ENCODE results near the gene ARHGEF2.
"Not testable (repeated sequence)": the region's sequence is repeated elsewhere in the genome, so short reads cannot be mapped to it uniquely, and the experiment has no call there.

Gene ARHGEF2

GRCh38 chr1:155996166-155996565 lies 17.8 kb upstream of the ARHGEF2 start:
- H3K4me3 ChIP-seq (ENCODE audit: control insufficient read depth, low read depth, low read length) = no peak overlapping the region
- no peak for DNase-seq (ENCODE audit: low read depth)
- no peak for TF ChIP-seq CTCF (conservative IDR thresholded peaks at IDR 0.05; ENCODE audit: control insufficient read depth, insufficient read depth, low read depth, low read length)

GRCh38 chr1:155993595-155993994 lies 15.2 kb upstream of the ARHGEF2 start:
- TF ChIP-seq CTCF (conservative IDR thresholded peaks at IDR 0.05; ENCODE audit: control insufficient read depth, insufficient read depth, low read depth, low read length) = no peak
- DNase-seq (ENCODE audit: low read depth) = no peak
- H3K4me3 ChIP-seq (ENCODE audit: control insufficient read depth, low read depth, low read length) = no peak overlapping the region

- DNase-seq (ENCODE audit: low read depth) = no peak
- no peak for TF ChIP-seq CTCF (conservative IDR thresholded peaks at IDR 0.05; ENCODE audit: control insufficient read depth, insufficient read depth, low read depth, low read length)
- no peak overlapping the region for H3K4me3 ChIP-seq (ENCODE audit: control insufficient read depth, low read depth, low read length)
Observed at GRCh38 chr1:155990005-155990739, 11.8 kb upstream of the ARHGEF2 start.

- peak overlapping the region; percentile 17 for H3K4me3 ChIP-seq (ENCODE audit: control insufficient read depth, low read depth, low read length)
- peak; percentile 68 for DNase-seq (ENCODE audit: low read depth)
- TF ChIP-seq CTCF (conservative IDR thresholded peaks at IDR 0.05; ENCODE audit: control insufficient read depth, insufficient read depth, low read depth, low read length) = peak; percentile 97
Observed at GRCh38 chr1:155989242-155990004, 11.1 kb upstream of the ARHGEF2 start.

- not testable (repeated sequence) for DNase-seq (ENCODE audit: low read depth); H3K4me3 ChIP-seq (ENCODE audit: control insufficient read depth, low read depth, low read length)
Observed at GRCh38 chr1:155984903-155985645, 6.7 kb upstream of the ARHGEF2 start.

GRCh38 chr1:155984341-155984740 lies 6.0 kb upstream of the ARHGEF2 start:
- no peak for TF ChIP-seq CTCF (conservative IDR thresholded peaks at IDR 0.05; ENCODE audit: control insufficient read depth, insufficient read depth, low read depth, low read length)
- DNase-seq (ENCODE audit: low read depth) = no peak
- H3K4me3 ChIP-seq (ENCODE audit: control insufficient read depth, low read depth, low read length) = no peak overlapping the region

Data from fibroblast of mammary gland (primary cell).